ENCODE data around the gene TMCO6. TPM values are rescaled to one million over a fixed set of nuclear protein-coding genes. Genes with fewer than 3 reads are reported as not detected.

TMCO6 gene
- total and polyA plus RNA-seq, 2 experiments from 2014 or later, result 18.7 to 19.9 TPM

DNA sequence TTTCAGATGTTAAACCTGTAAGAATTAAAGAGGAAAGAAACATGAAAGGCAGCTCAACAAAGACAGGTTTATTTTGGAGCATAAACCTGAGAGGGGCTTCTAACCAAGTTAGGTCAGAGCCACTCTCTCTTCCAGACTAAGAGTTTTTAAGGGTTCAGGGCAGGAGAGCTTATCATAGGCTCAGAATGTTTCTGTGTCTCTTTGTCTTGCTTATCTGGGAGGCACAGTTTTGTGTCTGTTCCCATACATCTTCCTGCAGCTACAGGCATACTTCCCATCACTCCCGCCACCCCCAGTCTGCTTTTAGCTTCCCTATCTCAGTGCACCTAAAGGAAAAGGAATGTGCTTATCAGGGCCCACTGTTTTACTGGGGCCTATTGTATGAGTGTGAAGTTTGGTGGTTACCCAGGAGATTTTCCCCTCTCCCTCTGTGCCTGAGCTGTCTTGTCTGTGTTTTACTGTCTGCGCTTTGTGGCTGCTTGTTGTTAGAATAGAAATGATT, 28.2 kb upstream of the TMCO6 start:
- peaks cover 7% of the 10 kb centered on the region for H3K27me3 Mint-ChIP-seq (ENCODE audit: insufficient read depth, low read depth, poor library complexity)
- no peak overlapping the region for H3K4me2 ChIP-seq
- peaks cover 56% of the 10 kb centered on the region for H3K9me3 Mint-ChIP-seq
- no peaks in the 10 kb centered on the region for H3K27me3 ChIP-seq (ENCODE audit: insufficient read depth)
- H3K9me2 ChIP-seq (ENCODE audit: insufficient read depth), result no peaks in the 10 kb centered on the region; the same call in 1 of the 2 replicates
- no peak overlapping the region for H2AFZ ChIP-seq
- DNase-seq (ENCODE audit: low spot score) (no peak), ATAC-seq (no peak)
- H4K20me1 ChIP-seq (replicated peaks; ENCODE audit: insufficient read depth), result no peaks in the 10 kb centered on the region
- no peaks in the 10 kb centered on the region for H3K79me2 ChIP-seq (replicated peaks; ENCODE audit: insufficient read depth)
- peaks cover 4% of the 10 kb centered on the region; the same call in 2 of the 3 replicates for H3K36me3 Mint-ChIP-seq (ENCODE audit: low read depth)
- H3K4me1 ChIP-seq (ENCODE audit: insufficient read depth), result no peaks in the 10 kb centered on the region
- TF ChIP-seq JUNB (IDR thresholded peaks at IDR 0.05; ENCODE audit: unreplicated experiment), result no peak
- TF ChIP-seq, protein P1, sequence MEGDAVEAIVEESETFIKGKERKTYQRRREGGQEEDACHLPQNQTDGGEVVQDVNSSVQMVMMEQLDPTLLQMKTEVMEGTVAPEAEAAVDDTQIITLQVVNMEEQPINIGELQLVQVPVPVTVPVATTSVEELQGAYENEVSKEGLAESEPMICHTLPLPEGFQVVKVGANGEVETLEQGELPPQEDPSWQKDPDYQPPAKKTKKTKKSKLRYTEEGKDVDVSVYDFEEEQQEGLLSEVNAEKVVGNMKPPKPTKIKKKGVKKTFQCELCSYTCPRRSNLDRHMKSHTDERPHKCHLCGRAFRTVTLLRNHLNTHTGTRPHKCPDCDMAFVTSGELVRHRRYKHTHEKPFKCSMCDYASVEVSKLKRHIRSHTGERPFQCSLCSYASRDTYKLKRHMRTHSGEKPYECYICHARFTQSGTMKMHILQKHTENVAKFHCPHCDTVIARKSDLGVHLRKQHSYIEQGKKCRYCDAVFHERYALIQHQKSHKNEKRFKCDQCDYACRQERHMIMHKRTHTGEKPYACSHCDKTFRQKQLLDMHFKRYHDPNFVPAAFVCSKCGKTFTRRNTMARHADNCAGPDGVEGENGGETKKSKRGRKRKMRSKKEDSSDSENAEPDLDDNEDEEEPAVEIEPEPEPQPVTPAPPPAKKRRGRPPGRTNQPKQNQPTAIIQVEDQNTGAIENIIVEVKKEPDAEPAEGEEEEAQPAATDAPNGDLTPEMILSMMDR (conservative IDR thresholded peaks at IDR 0.05; ENCODE audit: low read depth in 2 of 2), result no peak
- no peak for TF ChIP-seq CREB1 (CRISPR knock-in tag; IDR thresholded peaks at IDR 0.05; ENCODE audit: low read depth)
- no peak for TF ChIP-seq EZH2phosphoT487 (IDR thresholded peaks at IDR 0.05; ENCODE audit: unreplicated experiment)
- TF ChIP-seq EZH2 (IDR thresholded peaks at IDR 0.05; ENCODE audit: low read depth, unreplicated experiment), result no peak
- TF ChIP-seq STAT1 (IDR thresholded peaks at IDR 0.05; ENCODE audit: unreplicated experiment), result no peak
- no peak for TF ChIP-seq POLR2AphosphoS5 (IDR thresholded peaks at IDR 0.05; ENCODE audit: low read depth)
- TF ChIP-seq, protein P2, sequence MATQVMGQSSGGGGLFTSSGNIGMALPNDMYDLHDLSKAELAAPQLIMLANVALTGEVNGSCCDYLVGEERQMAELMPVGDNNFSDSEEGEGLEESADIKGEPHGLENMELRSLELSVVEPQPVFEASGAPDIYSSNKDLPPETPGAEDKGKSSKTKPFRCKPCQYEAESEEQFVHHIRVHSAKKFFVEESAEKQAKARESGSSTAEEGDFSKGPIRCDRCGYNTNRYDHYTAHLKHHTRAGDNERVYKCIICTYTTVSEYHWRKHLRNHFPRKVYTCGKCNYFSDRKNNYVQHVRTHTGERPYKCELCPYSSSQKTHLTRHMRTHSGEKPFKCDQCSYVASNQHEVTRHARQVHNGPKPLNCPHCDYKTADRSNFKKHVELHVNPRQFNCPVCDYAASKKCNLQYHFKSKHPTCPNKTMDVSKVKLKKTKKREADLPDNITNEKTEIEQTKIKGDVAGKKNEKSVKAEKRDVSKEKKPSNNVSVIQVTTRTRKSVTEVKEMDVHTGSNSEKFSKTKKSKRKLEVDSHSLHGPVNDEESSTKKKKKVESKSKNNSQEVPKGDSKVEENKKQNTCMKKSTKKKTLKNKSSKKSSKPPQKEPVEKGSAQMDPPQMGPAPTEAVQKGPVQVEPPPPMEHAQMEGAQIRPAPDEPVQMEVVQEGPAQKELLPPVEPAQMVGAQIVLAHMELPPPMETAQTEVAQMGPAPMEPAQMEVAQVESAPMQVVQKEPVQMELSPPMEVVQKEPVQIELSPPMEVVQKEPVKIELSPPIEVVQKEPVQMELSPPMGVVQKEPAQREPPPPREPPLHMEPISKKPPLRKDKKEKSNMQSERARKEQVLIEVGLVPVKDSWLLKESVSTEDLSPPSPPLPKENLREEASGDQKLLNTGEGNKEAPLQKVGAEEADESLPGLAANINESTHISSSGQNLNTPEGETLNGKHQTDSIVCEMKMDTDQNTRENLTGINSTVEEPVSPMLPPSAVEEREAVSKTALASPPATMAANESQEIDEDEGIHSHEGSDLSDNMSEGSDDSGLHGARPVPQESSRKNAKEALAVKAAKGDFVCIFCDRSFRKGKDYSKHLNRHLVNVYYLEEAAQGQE (IDR thresholded peaks at IDR 0.05; ENCODE audit: unreplicated experiment), result no peak
- TF ChIP-seq, protein P3, sequence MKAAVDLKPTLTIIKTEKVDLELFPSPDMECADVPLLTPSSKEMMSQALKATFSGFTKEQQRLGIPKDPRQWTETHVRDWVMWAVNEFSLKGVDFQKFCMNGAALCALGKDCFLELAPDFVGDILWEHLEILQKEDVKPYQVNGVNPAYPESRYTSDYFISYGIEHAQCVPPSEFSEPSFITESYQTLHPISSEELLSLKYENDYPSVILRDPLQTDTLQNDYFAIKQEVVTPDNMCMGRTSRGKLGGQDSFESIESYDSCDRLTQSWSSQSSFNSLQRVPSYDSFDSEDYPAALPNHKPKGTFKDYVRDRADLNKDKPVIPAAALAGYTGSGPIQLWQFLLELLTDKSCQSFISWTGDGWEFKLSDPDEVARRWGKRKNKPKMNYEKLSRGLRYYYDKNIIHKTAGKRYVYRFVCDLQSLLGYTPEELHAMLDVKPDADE (IDR thresholded peaks at IDR 0.05), result no peak
- no peak for TF ChIP-seq ZNF331 (CRISPR knock-in tag; IDR thresholded peaks at IDR 0.05; ENCODE audit: low read depth)
- TF ChIP-seq ZNF114 (CRISPR knock-in tag; IDR thresholded peaks at IDR 0.05), result no peak
- TF ChIP-seq NANOG (IDR thresholded peaks at IDR 0.05; ENCODE audit: borderline replicate concordance), result no peak
- TF ChIP-seq, protein P4, sequence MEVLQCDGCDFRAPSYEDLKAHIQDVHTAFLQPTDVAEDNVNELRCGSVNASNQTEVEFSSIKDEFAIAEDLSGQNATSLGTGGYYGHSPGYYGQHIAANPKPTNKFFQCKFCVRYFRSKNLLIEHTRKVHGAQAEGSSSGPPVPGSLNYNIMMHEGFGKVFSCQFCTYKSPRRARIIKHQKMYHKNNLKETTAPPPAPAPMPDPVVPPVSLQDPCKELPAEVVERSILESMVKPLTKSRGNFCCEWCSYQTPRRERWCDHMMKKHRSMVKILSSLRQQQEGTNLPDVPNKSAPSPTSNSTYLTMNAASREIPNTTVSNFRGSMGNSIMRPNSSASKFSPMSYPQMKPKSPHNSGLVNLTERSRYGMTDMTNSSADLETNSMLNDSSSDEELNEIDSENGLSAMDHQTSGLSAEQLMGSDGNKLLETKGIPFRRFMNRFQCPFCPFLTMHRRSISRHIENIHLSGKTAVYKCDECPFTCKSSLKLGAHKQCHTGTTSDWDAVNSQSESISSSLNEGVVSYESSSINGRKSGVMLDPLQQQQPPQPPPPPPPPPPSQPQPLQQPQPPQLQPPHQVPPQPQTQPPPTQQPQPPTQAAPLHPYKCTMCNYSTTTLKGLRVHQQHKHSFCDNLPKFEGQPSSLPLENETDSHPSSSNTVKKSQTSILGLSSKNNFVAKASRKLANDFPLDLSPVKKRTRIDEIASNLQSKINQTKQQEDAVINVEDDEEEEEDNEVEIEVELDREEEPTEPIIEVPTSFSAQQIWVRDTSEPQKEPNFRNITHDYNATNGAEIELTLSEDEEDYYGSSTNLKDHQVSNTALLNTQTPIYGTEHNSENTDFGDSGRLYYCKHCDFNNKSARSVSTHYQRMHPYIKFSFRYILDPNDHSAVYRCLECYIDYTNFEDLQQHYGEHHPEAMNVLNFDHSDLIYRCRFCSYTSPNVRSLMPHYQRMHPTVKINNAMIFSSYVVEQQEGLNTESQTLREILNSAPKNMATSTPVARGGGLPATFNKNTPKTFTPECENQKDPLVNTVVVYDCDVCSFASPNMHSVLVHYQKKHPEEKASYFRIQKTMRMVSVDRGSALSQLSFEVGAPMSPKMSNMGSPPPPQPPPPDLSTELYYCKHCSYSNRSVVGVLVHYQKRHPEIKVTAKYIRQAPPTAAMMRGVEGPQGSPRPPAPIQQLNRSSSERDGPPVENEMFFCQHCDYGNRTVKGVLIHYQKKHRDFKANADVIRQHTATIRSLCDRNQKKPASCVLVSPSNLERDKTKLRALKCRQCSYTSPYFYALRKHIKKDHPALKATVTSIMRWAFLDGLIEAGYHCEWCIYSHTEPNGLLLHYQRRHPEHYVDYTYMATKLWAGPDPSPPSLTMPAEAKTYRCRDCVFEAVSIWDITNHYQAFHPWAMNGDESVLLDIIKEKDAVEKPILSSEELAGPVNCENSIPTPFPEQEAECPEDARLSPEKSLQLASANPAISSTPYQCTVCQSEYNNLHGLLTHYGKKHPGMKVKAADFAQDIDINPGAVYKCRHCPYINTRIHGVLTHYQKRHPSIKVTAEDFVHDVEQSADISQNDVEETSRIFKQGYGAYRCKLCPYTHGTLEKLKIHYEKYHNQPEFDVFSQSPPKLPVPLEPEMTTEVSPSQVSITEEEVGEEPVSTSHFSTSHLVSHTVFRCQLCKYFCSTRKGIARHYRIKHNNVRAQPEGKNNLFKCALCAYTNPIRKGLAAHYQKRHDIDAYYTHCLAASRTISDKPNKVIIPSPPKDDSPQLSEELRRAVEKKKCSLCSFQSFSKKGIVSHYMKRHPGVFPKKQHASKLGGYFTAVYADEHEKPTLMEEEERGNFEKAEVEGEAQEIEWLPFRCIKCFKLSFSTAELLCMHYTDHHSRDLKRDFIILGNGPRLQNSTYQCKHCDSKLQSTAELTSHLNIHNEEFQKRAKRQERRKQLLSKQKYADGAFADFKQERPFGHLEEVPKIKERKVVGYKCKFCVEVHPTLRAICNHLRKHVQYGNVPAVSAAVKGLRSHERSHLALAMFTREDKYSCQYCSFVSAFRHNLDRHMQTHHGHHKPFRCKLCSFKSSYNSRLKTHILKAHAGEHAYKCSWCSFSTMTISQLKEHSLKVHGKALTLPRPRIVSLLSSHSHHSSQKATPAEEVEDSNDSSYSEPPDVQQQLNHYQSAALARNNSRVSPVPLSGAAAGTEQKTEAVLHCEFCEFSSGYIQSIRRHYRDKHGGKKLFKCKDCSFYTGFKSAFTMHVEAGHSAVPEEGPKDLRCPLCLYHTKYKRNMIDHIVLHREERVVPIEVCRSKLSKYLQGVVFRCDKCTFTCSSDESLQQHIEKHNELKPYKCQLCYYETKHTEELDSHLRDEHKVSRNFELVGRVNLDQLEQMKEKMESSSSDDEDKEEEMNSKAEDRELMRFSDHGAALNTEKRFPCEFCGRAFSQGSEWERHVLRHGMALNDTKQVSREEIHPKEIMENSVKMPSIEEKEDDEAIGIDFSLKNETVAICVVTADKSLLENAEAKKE (CRISPR knock-in tag; IDR thresholded peaks at IDR 0.05), result no peak
- H3K27ac Mint-ChIP-seq, result no peak overlapping the region
- no peaks in the 10 kb centered on the region for H3F3A ChIP-seq (replicated peaks; ENCODE audit: low read depth)
- no peak overlapping the region for H3K4me3 Mint-ChIP-seq
- H3K27ac ChIP-seq (ENCODE audit: low read depth), result no peak overlapping the region
- no peaks in the 10 kb centered on the region for H3K4me1 Mint-ChIP-seq
- no peak overlapping the region for H3K4me3 ChIP-seq
- no peaks in the 10 kb centered on the region for H3K36me3 ChIP-seq (ENCODE audit: insufficient read depth)

All from GM23338 (cell line).